ENCODE data around the gene CD69. TPM values are rescaled to one million over a fixed set of nuclear protein-coding genes. Genes with fewer than 3 reads are reported as not detected.

Gene CD69
- total RNA-seq = 1,000 to 10,000 TPM in 1 of 3 donors, 100 to 1,000 TPM in 2; 739 to 1,541 (median 990) TPM
- total RNA-seq (2013) = 1,108 TPM

DNA sequence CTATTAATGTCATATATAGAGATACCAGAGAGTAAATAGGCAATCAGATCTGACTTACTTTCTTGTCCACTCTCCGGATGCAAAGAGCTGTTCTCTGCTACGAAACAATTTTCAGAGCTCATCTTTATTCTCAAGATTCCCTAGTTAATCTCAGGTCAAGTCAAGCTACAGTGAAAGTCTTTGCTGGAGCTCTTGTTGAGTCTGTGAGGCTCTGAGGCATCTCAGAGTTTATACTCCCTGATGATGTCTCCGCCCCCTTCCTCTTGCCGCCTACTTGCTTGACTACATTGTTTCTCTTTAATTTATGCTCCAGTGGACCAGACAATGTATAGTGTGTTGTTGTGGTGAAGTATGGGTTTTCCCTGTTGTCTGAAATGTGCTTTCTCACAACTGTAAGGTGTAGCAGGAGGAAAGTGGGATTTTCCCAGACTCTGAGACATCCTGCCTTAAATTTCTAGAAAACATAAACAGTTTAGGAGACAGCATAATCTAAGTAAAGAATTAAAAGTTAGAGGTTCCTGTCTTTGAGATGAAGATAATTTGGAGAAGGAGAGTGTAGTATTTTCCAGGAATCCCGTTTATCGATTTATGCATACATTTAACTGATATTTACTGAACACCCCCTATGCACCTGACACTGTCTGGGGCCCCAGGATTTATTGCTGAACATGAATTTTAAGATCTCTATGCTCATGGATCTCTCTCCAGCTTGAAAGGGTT, at the start of gene CD69:
TSS of gene CD69 (minus strand) at position 203 of the 720 bp plus-strand sequence. CDS start at position 122, 81 bp downstream.
- peaks cover 11% of the 10 kb centered on the region for H3K36me3 ChIP-seq (ENCODE audit: control insufficient read depth, insufficient read depth, low read length)
- H3K9me3 Mint-ChIP-seq = no peaks in the 10 kb centered on the region
- H3K27me3 Mint-ChIP-seq (ENCODE audit: low read depth in 2 of 2) = no peaks in the 10 kb centered on the region
- TF ChIP-seq, protein P1, sequence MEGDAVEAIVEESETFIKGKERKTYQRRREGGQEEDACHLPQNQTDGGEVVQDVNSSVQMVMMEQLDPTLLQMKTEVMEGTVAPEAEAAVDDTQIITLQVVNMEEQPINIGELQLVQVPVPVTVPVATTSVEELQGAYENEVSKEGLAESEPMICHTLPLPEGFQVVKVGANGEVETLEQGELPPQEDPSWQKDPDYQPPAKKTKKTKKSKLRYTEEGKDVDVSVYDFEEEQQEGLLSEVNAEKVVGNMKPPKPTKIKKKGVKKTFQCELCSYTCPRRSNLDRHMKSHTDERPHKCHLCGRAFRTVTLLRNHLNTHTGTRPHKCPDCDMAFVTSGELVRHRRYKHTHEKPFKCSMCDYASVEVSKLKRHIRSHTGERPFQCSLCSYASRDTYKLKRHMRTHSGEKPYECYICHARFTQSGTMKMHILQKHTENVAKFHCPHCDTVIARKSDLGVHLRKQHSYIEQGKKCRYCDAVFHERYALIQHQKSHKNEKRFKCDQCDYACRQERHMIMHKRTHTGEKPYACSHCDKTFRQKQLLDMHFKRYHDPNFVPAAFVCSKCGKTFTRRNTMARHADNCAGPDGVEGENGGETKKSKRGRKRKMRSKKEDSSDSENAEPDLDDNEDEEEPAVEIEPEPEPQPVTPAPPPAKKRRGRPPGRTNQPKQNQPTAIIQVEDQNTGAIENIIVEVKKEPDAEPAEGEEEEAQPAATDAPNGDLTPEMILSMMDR (IDR thresholded peaks at IDR 0.05) = no peak
- peak within 1 kb of the TSS; percentile 99 for H3K4me3 Mint-ChIP-seq
- peak within 1 kb of the TSS; percentile 55 for H3K4me3 ChIP-seq (ENCODE audit: low read length)
- H3K36me3 Mint-ChIP-seq = peaks cover 19% of the 10 kb centered on the region
- H3K27me3 ChIP-seq (ENCODE audit: control insufficient read depth, insufficient read depth, low read length) = no peaks in the 10 kb centered on the region
- peaks cover 28% of the 10 kb centered on the region for H3K4me1 ChIP-seq (ENCODE audit: control insufficient read depth, insufficient read depth, low read length)
- intact Hi-C loops (cut with micrococcal nuclease) = loop anchor here (1.0 kb wide), 2 partner anchors 68 to 108 kb away; partner anchors contain the start of gene CLEC2B
- peaks cover 78 to 84% of the 10 kb centered on the region in 2 donors for H3K4me1 Mint-ChIP-seq
- no peaks in the 10 kb centered on the region for H3K9me3 ChIP-seq (ENCODE audit: control insufficient read depth, insufficient read depth, low read length)
- H3K27ac ChIP-seq (ENCODE audit: low read length) = peak within 1 kb of the TSS; percentile 100
- DNase-seq (peak; percentile 71 to 96), ATAC-seq (peak; percentile 54 to 80 (median 73))
- peak within 1 kb of the TSS; percentile 93 to 100 for H3K27ac Mint-ChIP-seq
- WGBS (ENCODE audit: insufficient coverage) = 0% methylated on average over 4 of the region's 6 CpGs

- H3K27ac Mint-ChIP-seq = no peak overlapping the region
- peaks cover 14% of the 10 kb centered on the region for H3K4me1 ChIP-seq (ENCODE audit: control insufficient read depth, insufficient read depth, low read length)
- H3K4me1 Mint-ChIP-seq = peaks cover 23 to 25% of the 10 kb centered on the region in 2 donors
- H3K27ac ChIP-seq (ENCODE audit: low read length) = no peak overlapping the region
- intact Hi-C loops (cut with micrococcal nuclease) = loop anchor here (5.0 to 10.0 kb wide), 2 partner anchors 97 to 195 kb away; no protein-coding TSS in a partner anchor
- no peak overlapping the region for H3K4me3 ChIP-seq (ENCODE audit: low read length)
- no peak for DNase-seq
- H3K9me3 Mint-ChIP-seq = no peaks in the 10 kb centered on the region
- peaks cover 7 to 9% of the 10 kb centered on the region in 2 donors for H3K27me3 Mint-ChIP-seq (ENCODE audit: low read depth in 2 of 2)
- H3K9me3 ChIP-seq (ENCODE audit: control insufficient read depth, insufficient read depth, low read length) = no peaks in the 10 kb centered on the region
- no peak for ATAC-seq
- H3K36me3 ChIP-seq (ENCODE audit: control insufficient read depth, insufficient read depth, low read length) = no peaks in the 10 kb centered on the region
- TF ChIP-seq, protein P1 (IDR thresholded peaks at IDR 0.05) = no peak
- no peaks in the 10 kb centered on the region for H3K36me3 Mint-ChIP-seq
- peaks cover 4% of the 10 kb centered on the region for H3K27me3 ChIP-seq (ENCODE audit: control insufficient read depth, insufficient read depth, low read length)
- no peak overlapping the region for H3K4me3 Mint-ChIP-seq
These were observed 49.2 kb upstream of the CD69 start for GRCh38 chr12:9809866-9810265.

GRCh38 chr12:9809338-9809737, 48.6 kb upstream of the CD69 start:
- no peak overlapping the region for H3K4me3 Mint-ChIP-seq
- no peaks in the 10 kb centered on the region for H3K9me3 Mint-ChIP-seq
- H3K27ac ChIP-seq (ENCODE audit: low read length) = no peak overlapping the region
- H3K4me1 Mint-ChIP-seq = peaks cover 18 to 20% of the 10 kb centered on the region in 2 donors
- TF ChIP-seq, protein P1 (IDR thresholded peaks at IDR 0.05) = no peak
- H3K36me3 ChIP-seq (ENCODE audit: control insufficient read depth, insufficient read depth, low read length) = no peaks in the 10 kb centered on the region
- DNase-seq = no peak
- no peak overlapping the region for H3K27ac Mint-ChIP-seq
- H3K36me3 Mint-ChIP-seq = no peaks in the 10 kb centered on the region
- peaks cover 7 to 9% of the 10 kb centered on the region in 2 donors for H3K27me3 Mint-ChIP-seq (ENCODE audit: low read depth in 2 of 2)
- peaks cover 4% of the 10 kb centered on the region for H3K27me3 ChIP-seq (ENCODE audit: control insufficient read depth, insufficient read depth, low read length)
- no peak for ATAC-seq
- intact Hi-C loops (cut with micrococcal nuclease) = no loop called here
- 94% methylated on average over 3 of the region's 4 CpGs for WGBS (ENCODE audit: insufficient coverage)
- peaks cover 11% of the 10 kb centered on the region for H3K4me1 ChIP-seq (ENCODE audit: control insufficient read depth, insufficient read depth, low read length)
- H3K4me3 ChIP-seq (ENCODE audit: low read length) = no peak overlapping the region
- no peaks in the 10 kb centered on the region for H3K9me3 ChIP-seq (ENCODE audit: control insufficient read depth, insufficient read depth, low read length)
